C4-2B (cell line): ENCODE measurements around the gene HDAC4.

ENCODE experiments used
- CTCF ChIP-seq: fragments of 450-650 bp; conservative IDR thresholded peaks from 2 replicates; pipeline ENCODE4 v1.5.1; 2017; ENCODE audit warnings: mild to moderate bottlenecking
- ZFX ChIP-seq: fragments of 450-650 bp; IDR thresholded peaks from 2 replicates; pipeline ENCODE4 v1.6.1; 2017

GRCh38 chr2:239346676-239347075 lies 54.1 kb downstream of the HDAC4 start:
- TF ChIP-seq CTCF (no peak), ZFX (no peak)
